GM18502 (cell line): ENCODE measurements around the gene PRRT1B.

ENCODE experiments used
- ATAC-seq: cut with Tn5 transposase; IDR thresholded peaks from one replicate; pipeline ENCODE4 v1.9.1; 2021; ENCODE audit warnings: mild to moderate bottlenecking; ENCODE audit not compliant: unreplicated experiment, poor library complexity

PRRT1B gene

GRCh38 chr9:131593091-131593820 is 47.9 kb downstream of the PRRT1B start:
- no peak for ATAC-seq

- ATAC-seq, result no peak
These were observed 48.8 kb downstream of the PRRT1B start for GRCh38 chr9:131593936-131594665.

DNA sequence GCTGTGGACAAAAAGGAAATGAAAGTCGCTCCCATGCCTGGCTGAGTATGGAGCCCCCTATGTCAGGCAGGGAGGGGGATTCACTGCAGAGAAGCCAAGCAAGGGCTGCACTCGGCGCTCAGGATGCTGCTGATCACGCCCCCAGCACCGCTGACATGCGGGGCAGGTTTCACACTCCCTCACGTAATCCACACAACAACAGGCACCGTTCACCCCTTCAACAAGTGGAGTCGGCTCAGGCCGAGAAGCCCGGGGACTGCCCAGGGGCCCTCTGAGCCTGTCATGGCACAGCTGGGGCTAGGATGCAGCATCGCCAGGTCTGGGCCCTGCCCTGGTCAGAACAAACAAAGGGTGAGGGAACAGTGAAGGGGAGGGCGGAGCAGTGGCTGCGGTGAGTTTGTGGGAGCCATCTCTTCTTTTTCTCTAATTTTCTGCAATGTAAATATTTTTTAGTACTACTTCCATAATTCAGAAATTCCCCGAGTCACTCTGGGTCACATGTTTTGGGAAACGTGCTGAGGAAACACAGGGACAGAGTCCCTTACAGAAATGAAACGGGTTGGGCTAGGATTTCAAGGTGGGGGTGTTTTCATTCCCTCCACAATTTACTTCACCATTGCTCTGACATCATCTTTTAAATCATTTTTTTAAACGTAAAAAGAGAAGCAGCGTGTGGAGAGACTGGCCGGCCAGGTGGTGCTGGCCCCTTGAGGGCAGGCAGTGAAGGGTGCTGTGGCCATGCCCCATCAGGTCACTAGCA is 49.8 kb downstream of the PRRT1B start:
- ATAC-seq, result no peak

GRCh38 chr9:131595696-131596429 is 50.5 kb downstream of the PRRT1B start:
- ATAC-seq, result no peak

GRCh38 chr9:131596430-131596743 is 51.1 kb downstream of the PRRT1B start:
- ATAC-seq, result no peak

DNA sequence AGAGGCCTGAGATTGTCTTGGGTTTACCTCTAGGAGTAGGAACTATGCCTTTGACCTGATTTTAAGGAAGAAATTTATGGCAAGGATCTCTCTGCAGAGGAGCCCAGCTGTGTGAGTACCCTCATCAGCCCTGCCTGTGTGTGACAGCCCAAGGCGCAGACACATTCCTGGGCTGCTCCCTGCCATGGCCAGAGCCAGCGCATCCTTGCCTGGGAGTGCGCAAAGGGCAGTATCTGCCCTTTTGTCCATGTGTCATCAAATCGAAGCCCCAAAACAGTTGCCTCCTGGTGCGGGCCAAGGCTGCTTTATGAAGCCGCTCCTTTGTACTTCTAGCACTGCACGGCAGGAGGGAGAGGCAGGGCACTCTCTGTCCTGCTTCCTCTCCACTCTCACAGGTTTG is 51.9 kb downstream of the PRRT1B start:
- no peak for ATAC-seq

GRCh38 chr9:131598121-131598520 is 52.8 kb downstream of the PRRT1B start:
- no peak for ATAC-seq

GRCh38 chr9:131601683-131602181 is 56.4 kb downstream of the PRRT1B start:
- ATAC-seq, result no peak

DNA sequence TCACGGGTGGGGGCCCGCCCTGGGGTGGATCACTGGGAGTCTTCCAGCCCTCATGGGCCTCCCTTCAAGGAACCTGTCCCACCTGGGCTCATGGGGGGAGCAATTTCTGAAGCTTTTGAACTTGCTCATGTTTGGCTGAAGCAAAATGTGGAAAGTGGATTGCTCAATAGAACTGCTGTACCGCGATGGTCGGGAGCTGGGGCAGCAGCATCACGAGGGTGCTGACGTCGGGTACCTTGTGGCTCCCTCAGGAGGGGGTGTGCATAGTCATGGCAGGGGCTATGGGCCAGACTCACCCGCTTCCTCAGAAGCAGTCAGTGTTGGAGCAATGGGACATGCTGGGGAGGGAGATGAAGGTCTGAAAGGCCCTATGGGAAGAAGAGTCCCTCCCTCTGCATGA is 57.9 kb downstream of the PRRT1B start:
- no peak for ATAC-seq

- no peak for ATAC-seq
These were observed 58.6 kb downstream of the PRRT1B start for GRCh38 chr9:131603711-131604439.

- no peak for ATAC-seq
These were observed 60.7 kb downstream of the PRRT1B start for GRCh38 chr9:131605770-131606590.

- no peak for ATAC-seq
These were observed 61.7 kb downstream of the PRRT1B start for GRCh38 chr9:131606896-131607567.

- no peak for ATAC-seq
These were observed 62.3 kb downstream of the PRRT1B start for GRCh38 chr9:131607591-131607990.

GRCh38 chr9:131608493-131609037 is 63.2 kb downstream of the PRRT1B start:
- no peak for ATAC-seq
